Prostate gland (tissue), 2 donors: ENCODE data around the gene MAP2K1.

Source experiments
- POLR2AphosphoS5 ChIP-seq: sonication (generic); formaldehyde crosslinking; IDR thresholded peaks from one replicate; pipeline ENCODE4 v1.6.1; 2017; ENCODE audit warnings: antibody characterized with exemption
- TF ChIP-seq, protein P1 (sequence below), 4 experiments: fragments of 200-600 bp in 2 of 4; fragments of 450-650 bp in 2 of 4; sonication (generic) in 2 of 4; IDR thresholded peaks; 1 replicate in 3 of 4; 2 replicates in 1 of 4; pipeline ENCODE4 v1.5.1; 2016 to 2019; ENCODE audit warnings: antibody characterized with exemption in 4 of 4, mild to moderate bottlenecking in 2 of 4, moderate library complexity in 2 of 4

DNA sequence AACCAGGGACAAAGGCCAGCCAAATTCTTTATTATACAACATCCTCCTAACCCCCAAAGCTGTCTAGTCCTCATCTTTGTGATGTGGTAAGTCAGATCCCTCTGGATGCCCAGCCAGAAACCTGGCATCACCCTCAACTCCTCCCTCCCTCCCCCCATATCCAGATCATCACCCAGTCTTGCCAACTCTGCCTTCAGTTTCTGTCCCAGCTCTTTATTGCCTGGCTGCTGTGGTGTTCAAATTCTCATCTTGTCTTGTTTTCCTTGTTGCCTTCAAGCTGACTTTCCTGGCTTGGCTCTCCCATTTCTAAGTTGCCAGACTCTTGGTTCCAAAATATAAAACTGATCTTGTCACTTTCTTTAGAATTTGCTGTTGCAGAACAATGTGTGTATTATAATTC lies 28.6 kb downstream of the MAP2K1 start:
- TF ChIP-seq, protein P1, sequence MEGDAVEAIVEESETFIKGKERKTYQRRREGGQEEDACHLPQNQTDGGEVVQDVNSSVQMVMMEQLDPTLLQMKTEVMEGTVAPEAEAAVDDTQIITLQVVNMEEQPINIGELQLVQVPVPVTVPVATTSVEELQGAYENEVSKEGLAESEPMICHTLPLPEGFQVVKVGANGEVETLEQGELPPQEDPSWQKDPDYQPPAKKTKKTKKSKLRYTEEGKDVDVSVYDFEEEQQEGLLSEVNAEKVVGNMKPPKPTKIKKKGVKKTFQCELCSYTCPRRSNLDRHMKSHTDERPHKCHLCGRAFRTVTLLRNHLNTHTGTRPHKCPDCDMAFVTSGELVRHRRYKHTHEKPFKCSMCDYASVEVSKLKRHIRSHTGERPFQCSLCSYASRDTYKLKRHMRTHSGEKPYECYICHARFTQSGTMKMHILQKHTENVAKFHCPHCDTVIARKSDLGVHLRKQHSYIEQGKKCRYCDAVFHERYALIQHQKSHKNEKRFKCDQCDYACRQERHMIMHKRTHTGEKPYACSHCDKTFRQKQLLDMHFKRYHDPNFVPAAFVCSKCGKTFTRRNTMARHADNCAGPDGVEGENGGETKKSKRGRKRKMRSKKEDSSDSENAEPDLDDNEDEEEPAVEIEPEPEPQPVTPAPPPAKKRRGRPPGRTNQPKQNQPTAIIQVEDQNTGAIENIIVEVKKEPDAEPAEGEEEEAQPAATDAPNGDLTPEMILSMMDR (IDR thresholded peaks at IDR 0.05): no peak
- TF ChIP-seq POLR2AphosphoS5: no peak
